CD14-positive monocyte (primary cell): ENCODE results near the gene MDH2. TPM values are rescaled to one million over a fixed set of nuclear protein-coding genes. Genes with fewer than 3 reads are reported as not detected.

Experiments
- DNase-seq, 3 donors: peaks; one replicate each; pipeline ENCODE4 v3.0.0-alpha.2; 2011 to 2022
- H2AFZ ChIP-seq: 2 replicates; pipeline ENCODE4 v1.6.0; 2012; ENCODE audit warnings: mild to moderate bottlenecking, low read depth, low read length, inconsistent platforms; ENCODE audit not compliant: insufficient read depth, poor library complexity, severe bottlenecking
- H3K27ac ChIP-seq, 2 donors: 1 replicate in 1 of 2; 2 replicates in 1 of 2; pipeline ENCODE4 v1.5.1; 2012 to 2013; ENCODE audit warnings: low read length in 2 of 2, control low read depth in 1 of 2, inconsistent platforms in 1 of 2, low read depth in 1 of 2, mild to moderate bottlenecking in 1 of 2
- H3K27me3 ChIP-seq, 2 donors: one replicate each; pipeline versions ENCODE4 v1.6.0 to v1.6.1; 2011 to 2013; ENCODE audit warnings: low read length in 2 of 2; ENCODE audit not compliant: control insufficient read depth in 2 of 2, insufficient read depth in 2 of 2
- H3K36me3 ChIP-seq, 2 donors: replicated peaks in 1 of 2; 1 replicate in 1 of 2; 2 replicates in 1 of 2; pipeline versions ENCODE4 v1.5.1 to v1.6.1; 2012 to 2013; ENCODE audit warnings: low read length in 2 of 2, control low read depth in 1 of 2, inconsistent platforms in 1 of 2, mild to moderate bottlenecking in 1 of 2; ENCODE audit not compliant: insufficient read depth in 2 of 2, control insufficient read depth in 1 of 2
- H3K4me1 ChIP-seq, 2 donors: 1 replicate in 1 of 2; 2 replicates in 1 of 2; pipeline versions ENCODE4 v1.5.1 to v1.6.1; 2012 to 2013; ENCODE audit warnings: low read length in 2 of 2, control low read depth in 1 of 2, inconsistent platforms in 1 of 2, mild to moderate bottlenecking in 1 of 2, moderate library complexity in 1 of 2; ENCODE audit not compliant: insufficient read depth in 2 of 2, control insufficient read depth in 1 of 2
- H3K4me2 ChIP-seq: replicated peaks from 2 replicates; pipeline ENCODE3; 2012; ENCODE audit warnings: low read length, moderate library complexity, mild to moderate bottlenecking; ENCODE audit not compliant: poor library complexity, severe bottlenecking; ENCODE audit errors: extremely low read depth
- H3K4me3 ChIP-seq, 3 experiments: fragments of 200-600 bp in 1 of 3; sonication (generic) in 1 of 3; replicated peaks in 1 of 3; 1 replicate in 2 of 3; 2 replicates in 1 of 3; pipeline ENCODE4 v1.5.1; 2011 to 2013; ENCODE audit warnings: low read length in 3 of 3, mild to moderate bottlenecking in 3 of 3, control low read depth in 2 of 3, low read depth in 2 of 3, inconsistent platforms in 1 of 3, moderate library complexity in 1 of 3
- H3K79me2 ChIP-seq: 2 replicates; pipeline ENCODE4 v1.6.0; 2012; ENCODE audit warnings: mild to moderate bottlenecking, control low read depth, inconsistent platforms, low read length, moderate library complexity; ENCODE audit not compliant: insufficient read depth
- H3K9ac ChIP-seq: 2 replicates; pipeline ENCODE4 v1.6.0; 2017; ENCODE audit warnings: low read length, mild to moderate bottlenecking; ENCODE audit not compliant: insufficient read depth, poor library complexity, severe bottlenecking
- H3K9me3 ChIP-seq, 2 donors: replicated peaks in 1 of 2; 1 replicate in 1 of 2; 2 replicates in 1 of 2; pipeline versions ENCODE4 v1.5.1 to v1.6.1; 2012 to 2013; ENCODE audit warnings: low read length in 2 of 2, control low read depth in 1 of 2; ENCODE audit not compliant: control insufficient read depth in 1 of 2, insufficient read depth in 1 of 2
- H4K20me1 ChIP-seq: 2 replicates; pipeline ENCODE4 v1.6.0; 2012; ENCODE audit warnings: mild to moderate bottlenecking, low read length, control low read depth, moderate library complexity; ENCODE audit not compliant: insufficient read depth
- H3K27ac Mint-ChIP-seq, 7 donors: one replicate each; pipeline ENCODE4 v1.8.0; 2020; ENCODE audit warnings: mild to moderate bottlenecking in 7 of 7, mixed read lengths in 7 of 7, moderate library complexity in 6 of 7, inconsistent platforms in 2 of 7
- H3K27me3 Mint-ChIP-seq, 3 donors: one replicate each; pipeline ENCODE4 v1.8.0; 2021 to 2022; ENCODE audit warnings: low read depth in 3 of 3, mild to moderate bottlenecking in 3 of 3, mixed read lengths in 3 of 3, moderate library complexity in 3 of 3, inconsistent platforms in 1 of 3
- H3K36me3 Mint-ChIP-seq, 2 donors: one replicate each; pipeline ENCODE4 v1.8.0; 2020; ENCODE audit warnings: mixed read lengths in 2 of 2, inconsistent platforms in 1 of 2, mild to moderate bottlenecking in 1 of 2
- H3K4me1 Mint-ChIP-seq: one replicate; pipeline ENCODE4 v1.8.0; 2020; ENCODE audit warnings: mild to moderate bottlenecking, mixed read lengths
- H3K4me3 Mint-ChIP-seq, 2 donors: one replicate each; pipeline ENCODE4 v1.8.0; 2020; ENCODE audit warnings: mild to moderate bottlenecking in 2 of 2, mixed read lengths in 2 of 2, moderate library complexity in 1 of 2
- H3K9me3 Mint-ChIP-seq, 7 donors: one replicate each; pipeline ENCODE4 v1.8.0; 2020 to 2022; ENCODE audit warnings: mixed read lengths in 7 of 7, mild to moderate bottlenecking in 6 of 7, moderate library complexity in 6 of 7, inconsistent platforms in 2 of 7
- CTCF ChIP-seq: fragments of 200-600 bp; IDR thresholded peaks from one replicate; pipeline ENCODE4 v1.8.0; 2022; ENCODE audit warnings: antibody characterized with exemption, mild to moderate bottlenecking
- WGBS: methylation state at CpG from one replicate; pipeline ENCODE4 v1.1.5; 2013; ENCODE audit warnings: missing lambda C conversion rate; ENCODE audit not compliant: insufficient coverage; 5-methylcytosine and 5-hydroxymethylcytosine counted together
- intact Hi-C, 2 donors: fragments of 100-400 bp; cut with micrococcal nuclease; formaldehyde crosslinking; loops; one replicate each; pipeline versions ENCODE4 v1.15.0 to v1.15.1; 2023
- polyA plus RNA-seq, 3 donors: library from polyadenylated mRNA; depleted of rRNA in 1 of 3; unstranded in 2 of 3; stranded (reverse) in 1 of 3; fragments of 300-500 nt in 2 of 3; fragments of >200 nt in 1 of 3; fragmentation: Illumina TruSeq in 2 of 3; gene quantifications; 1 replicate in 2 of 3; 2 replicates in 1 of 3; pipeline ENCODE4 v1.2.3, GENCODE V29; 2012 to 2021

Gene MDH2
- polyA plus RNA-seq, 3 donors = 75.2 to 162 (median 129) TPM

- Histone ChIP-seq H3K79me2 (no peaks in the 10 kb centered on the region), H2AFZ (no peak overlapping the region), H3K27ac (no peak overlapping the region), H3K4me2 (no peak overlapping the region), H3K9me3 (no peaks in the 10 kb centered on the region), H3K4me1 (no peaks in the 10 kb centered on the region), H4K20me1 (peaks cover 27% of the 10 kb centered on the region), H3K9ac (no peak overlapping the region), H3K27me3 (no peaks in the 10 kb centered on the region), H3K36me3 (peaks cover 5 to 26% of the 10 kb centered on the region in 2 donors), H3K4me3 (no peak overlapping the region)
- intact Hi-C loops = no loop called here
- Mint-ChIP-seq H3K27ac (no peak overlapping the region), H3K4me3 (no peak overlapping the region), H3K36me3 (peaks cover 21 to 28% of the 10 kb centered on the region in 2 donors), H3K4me1 (peaks cover 5% of the 10 kb centered on the region), H3K27me3 (peaks cover 0 to 9% (median 0%) of the 10 kb centered on the region in 3 donors), H3K9me3 (no peaks in the 10 kb centered on the region)
- no CpG with 5 or more reads among the region's 1 CpG for WGBS
- no peak for DNase-seq
- no peak for TF ChIP-seq CTCF
Observed at GRCh38 chr7:76031964-76032363, 15.9 kb upstream of the MDH2 start.

- Mint-ChIP-seq H3K9me3 (no peaks in the 10 kb centered on the region), H3K27ac (no peak overlapping the region), H3K36me3 (peaks cover 13 to 23% of the 10 kb centered on the region in 2 donors), H3K27me3 (peaks cover 0 to 7% (median 0%) of the 10 kb centered on the region in 3 donors), H3K4me3 (no peak overlapping the region), H3K4me1 (peaks cover 5% of the 10 kb centered on the region)
- H3K9ac ChIP-seq = no peak overlapping the region
- H3K27ac ChIP-seq = no peak overlapping the region
- H3K4me1 ChIP-seq = no peaks in the 10 kb centered on the region
- H3K79me2 ChIP-seq = peaks cover 14% of the 10 kb centered on the region
- peaks cover 64% of the 10 kb centered on the region for H4K20me1 ChIP-seq
- no peak overlapping the region for H3K4me3 ChIP-seq
- DNase-seq = no peak
- H3K4me2 ChIP-seq = no peak overlapping the region
- H2AFZ ChIP-seq = no peak overlapping the region
- 95% methylated on average over 4 of the region's 5 CpGs for WGBS
- H3K9me3 ChIP-seq = no peaks in the 10 kb centered on the region
- TF ChIP-seq CTCF = no peak
- no peaks in the 10 kb centered on the region for H3K27me3 ChIP-seq
- intact Hi-C loops = no loop called here
- peaks cover 8 to 24% of the 10 kb centered on the region in 2 donors for H3K36me3 ChIP-seq
Observed at GRCh38 chr7:76037310-76037709, 10.6 kb upstream of the MDH2 start.
